KMS-11 (cell line): ENCODE data around the gene ZNF543.

Experiments used
- H2AFZ ChIP-seq: fragments of 200-600 bp; sonication (generic); 2 replicates; pipeline ENCODE4 v1.6.1; 2016; ENCODE audit warnings: antibody characterized with exemption, mixed run types, low read depth
- H3K27ac ChIP-seq: fragments of 200-600 bp; sonication (generic); 2 replicates; pipeline ENCODE4 v1.6.1; 2016; ENCODE audit warnings: mild to moderate bottlenecking, mixed run types
- H3K27me3 ChIP-seq: fragments of 200-600 bp; sonication (generic); 2 replicates; pipeline ENCODE4 v1.6.1; 2017; ENCODE audit warnings: mild to moderate bottlenecking, low read depth, mixed run types, moderate library complexity; ENCODE audit not compliant: insufficient read depth
- H3K36me3 ChIP-seq: fragments of 200-600 bp; sonication (generic); 2 replicates; pipeline ENCODE4 v1.6.1; 2017; ENCODE audit warnings: mild to moderate bottlenecking, mixed run types; ENCODE audit not compliant: insufficient read depth
- H3K4me1 ChIP-seq: fragments of 200-600 bp; sonication (generic); 2 replicates; pipeline ENCODE4 v1.6.1; 2016; ENCODE audit warnings: mild to moderate bottlenecking, low read depth, mixed run types; ENCODE audit not compliant: poor library complexity, severe bottlenecking
- H3K4me2 ChIP-seq: fragments of 200-600 bp; sonication (generic); 2 replicates; pipeline ENCODE4 v1.7.0; 2016; ENCODE audit warnings: mild to moderate bottlenecking, mixed run types
- H3K4me3 ChIP-seq: fragments of 200-600 bp; sonication (generic); IDR thresholded peaks from 2 replicates; pipeline ENCODE4 v1.6.1; 2017; ENCODE audit warnings: low read depth, low read length, mixed read lengths; ENCODE audit not compliant: insufficient read depth
- H3K79me2 ChIP-seq: fragments of 200-600 bp; sonication (generic); 2 replicates; pipeline ENCODE4 v1.6.1; 2016; ENCODE audit warnings: low read depth, mixed run types; ENCODE audit not compliant: insufficient read depth
- H3K9ac ChIP-seq: fragments of 200-600 bp; sonication (generic); 2 replicates; pipeline ENCODE4 v1.6.1; 2016; ENCODE audit warnings: mild to moderate bottlenecking, mixed run types
- H4K20me1 ChIP-seq: fragments of 200-600 bp; sonication (generic); 2 replicates; pipeline ENCODE4 v1.6.1; 2016; ENCODE audit warnings: mild to moderate bottlenecking, mixed run types; ENCODE audit not compliant: insufficient read depth
- TF ChIP-seq, protein P1 (sequence below): fragments of 200-600 bp; sonication (generic); conservative IDR thresholded peaks from 2 replicates; pipeline ENCODE4 v1.6.1; 2017; ENCODE audit warnings: low read depth, mild to moderate bottlenecking, antibody characterized with exemption, low read length, moderate library complexity, mixed read lengths

ZNF543 gene

DNA sequence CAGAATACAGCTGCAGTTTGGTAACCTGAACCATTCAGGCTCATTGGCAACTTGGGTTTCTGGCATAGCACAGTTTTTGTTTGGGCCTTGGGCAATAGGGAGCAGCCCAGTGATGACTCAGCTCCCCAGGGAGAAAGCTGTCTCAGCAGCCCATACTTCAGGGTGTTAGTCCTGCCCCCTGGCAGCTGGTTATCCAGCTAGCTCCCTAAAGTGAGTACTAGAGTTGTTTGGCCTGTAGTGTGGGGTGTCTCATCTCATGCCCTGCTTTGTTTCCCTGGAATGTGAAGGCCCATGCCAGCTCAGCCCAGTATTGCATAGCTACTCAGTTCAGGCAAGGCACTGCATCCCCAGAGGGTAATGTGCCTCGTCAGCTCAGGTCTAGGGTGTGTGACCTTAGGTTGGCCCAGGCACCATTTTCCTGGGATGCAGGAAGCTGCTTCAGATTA is 18.2 kb upstream of the ZNF543 start:
- no peak overlapping the region for H3K4me2 ChIP-seq
- no peak overlapping the region for H3K27ac ChIP-seq
- no peak overlapping the region for H3K9ac ChIP-seq

DNA sequence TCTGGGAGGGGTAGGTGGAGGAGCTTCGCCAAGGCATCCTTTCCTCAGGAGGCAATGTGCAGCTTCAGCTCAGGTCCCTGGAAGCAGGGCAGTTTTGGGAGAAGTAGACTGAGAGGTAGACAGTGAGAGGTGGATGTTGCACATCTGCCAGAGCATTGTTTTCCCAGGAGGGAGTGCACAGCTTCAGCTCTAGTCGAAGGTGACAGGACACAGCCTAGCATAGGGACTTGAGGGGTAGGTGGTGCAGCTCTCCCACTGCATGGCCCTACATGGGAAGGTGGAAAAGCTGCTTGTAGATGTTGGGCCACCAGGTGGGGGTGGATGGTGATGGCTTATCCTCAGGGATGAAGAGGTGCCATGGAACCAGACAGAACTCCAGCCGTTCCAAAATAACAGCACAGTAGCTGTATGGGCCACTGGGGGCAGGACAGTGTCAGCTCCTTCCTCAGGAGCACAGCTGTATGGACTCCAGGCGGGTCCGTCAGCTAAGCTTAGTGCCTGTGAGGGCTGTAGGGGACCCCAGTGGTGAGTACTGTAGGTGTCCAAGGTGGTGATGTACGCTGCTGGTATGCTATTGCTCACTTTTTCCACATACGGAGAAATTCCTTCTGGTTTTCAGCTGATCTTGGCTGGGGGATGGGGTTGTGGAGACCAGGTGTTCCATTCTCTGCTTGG is 17.4 kb upstream of the ZNF543 start:
- H3K27ac ChIP-seq, result no peak overlapping the region
- TF ChIP-seq, protein P1, sequence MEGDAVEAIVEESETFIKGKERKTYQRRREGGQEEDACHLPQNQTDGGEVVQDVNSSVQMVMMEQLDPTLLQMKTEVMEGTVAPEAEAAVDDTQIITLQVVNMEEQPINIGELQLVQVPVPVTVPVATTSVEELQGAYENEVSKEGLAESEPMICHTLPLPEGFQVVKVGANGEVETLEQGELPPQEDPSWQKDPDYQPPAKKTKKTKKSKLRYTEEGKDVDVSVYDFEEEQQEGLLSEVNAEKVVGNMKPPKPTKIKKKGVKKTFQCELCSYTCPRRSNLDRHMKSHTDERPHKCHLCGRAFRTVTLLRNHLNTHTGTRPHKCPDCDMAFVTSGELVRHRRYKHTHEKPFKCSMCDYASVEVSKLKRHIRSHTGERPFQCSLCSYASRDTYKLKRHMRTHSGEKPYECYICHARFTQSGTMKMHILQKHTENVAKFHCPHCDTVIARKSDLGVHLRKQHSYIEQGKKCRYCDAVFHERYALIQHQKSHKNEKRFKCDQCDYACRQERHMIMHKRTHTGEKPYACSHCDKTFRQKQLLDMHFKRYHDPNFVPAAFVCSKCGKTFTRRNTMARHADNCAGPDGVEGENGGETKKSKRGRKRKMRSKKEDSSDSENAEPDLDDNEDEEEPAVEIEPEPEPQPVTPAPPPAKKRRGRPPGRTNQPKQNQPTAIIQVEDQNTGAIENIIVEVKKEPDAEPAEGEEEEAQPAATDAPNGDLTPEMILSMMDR, result no peak
- 0 out of 2 replicates have a peak, but pooled peaks cover 2% of the 10 kb centered on the region for H4K20me1 ChIP-seq
- no peak overlapping the region for H2AFZ ChIP-seq
- no peaks in the 10 kb centered on the region for H3K27me3 ChIP-seq
- no peaks in the 10 kb centered on the region for H3K4me1 ChIP-seq
- H3K9ac ChIP-seq, result no peak overlapping the region
- peaks cover 8% of the 10 kb centered on the region; the same call in 1 of the 2 replicates for H3K36me3 ChIP-seq
- peaks cover 4% of the 10 kb centered on the region; the same call in 1 of the 2 replicates for H3K79me2 ChIP-seq
- H3K4me2 ChIP-seq, result no peak overlapping the region
- H3K4me3 ChIP-seq, result no peak overlapping the region

More for the DNA sequence above, 18.2 kb upstream of the ZNF543 start:
- peaks cover 6% of the 10 kb centered on the region; the same call in 1 of the 2 replicates for H3K79me2 ChIP-seq
- H2AFZ ChIP-seq, result no peak overlapping the region
- TF ChIP-seq, protein P1, result no peak
- H3K36me3 ChIP-seq, result peaks cover 8% of the 10 kb centered on the region; the same call in 1 of the 2 replicates
- 0 out of 2 replicates have a peak, but pooled peaks cover 4% of the 10 kb centered on the region for H4K20me1 ChIP-seq
- no peaks in the 10 kb centered on the region for H3K27me3 ChIP-seq
- H3K4me1 ChIP-seq, result no peaks in the 10 kb centered on the region
- no peak overlapping the region for H3K4me3 ChIP-seq

DNA sequence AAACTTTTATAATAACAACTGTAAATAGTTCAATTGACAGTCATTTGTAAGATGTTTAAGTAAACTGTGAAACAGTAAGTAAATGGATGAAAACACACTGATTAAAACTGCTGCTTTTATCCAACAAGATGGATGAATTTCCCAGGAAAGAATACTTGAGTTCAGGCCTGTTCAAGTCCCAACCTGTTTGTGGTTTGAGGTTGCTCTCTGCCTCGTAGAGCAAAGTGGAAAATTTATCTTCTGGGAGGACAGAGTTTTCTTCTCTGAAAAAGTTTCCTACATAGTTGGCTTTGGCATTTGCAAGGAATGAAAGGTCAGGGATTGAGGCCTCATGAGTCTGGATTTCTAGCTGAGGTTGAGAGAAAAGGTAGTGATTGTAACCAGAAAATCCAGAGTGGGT is 15.2 kb upstream of the ZNF543 start:
- no peak overlapping the region for H2AFZ ChIP-seq
- no peak overlapping the region for H3K4me2 ChIP-seq
- H3K36me3 ChIP-seq, result no peaks in the 10 kb centered on the region; the same call in 1 of the 2 replicates
- no peaks in the 10 kb centered on the region for H3K79me2 ChIP-seq
- H4K20me1 ChIP-seq, result no peaks in the 10 kb centered on the region
- no peaks in the 10 kb centered on the region for H3K4me1 ChIP-seq
- no peak overlapping the region for H3K27ac ChIP-seq
- no peaks in the 10 kb centered on the region for H3K27me3 ChIP-seq
- TF ChIP-seq, protein P1, result no peak
- no peak overlapping the region for H3K4me3 ChIP-seq
- H3K9ac ChIP-seq, result no peak overlapping the region

DNA sequence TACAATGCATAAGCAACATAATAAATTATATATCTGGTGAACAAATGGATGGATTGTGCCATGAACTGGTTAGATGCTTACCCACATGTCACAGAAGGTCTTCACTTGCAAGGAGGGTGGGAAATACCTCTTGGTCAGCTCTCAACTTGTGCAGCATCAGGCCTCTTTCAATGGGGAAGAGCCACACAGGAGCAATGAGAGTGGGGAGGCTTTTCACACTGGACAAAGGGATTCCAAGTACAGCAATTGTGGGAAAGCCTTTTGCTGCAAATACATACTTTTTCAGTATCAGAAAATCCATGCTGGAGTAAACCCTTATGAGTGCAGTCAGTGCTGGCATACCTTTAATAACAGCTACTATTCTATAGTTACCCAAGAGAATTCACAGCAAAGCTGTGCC is 11.8 kb upstream of the ZNF543 start:
- Histone ChIP-seq H2AFZ (no peak overlapping the region), H3K36me3 (no peaks in the 10 kb centered on the region; the same call in 1 of the 2 replicates), H4K20me1 (no peaks in the 10 kb centered on the region), H3K4me3 (no peak overlapping the region), H3K9ac (no peak overlapping the region), H3K27ac (no peak overlapping the region), H3K4me2 (no peak overlapping the region), H3K4me1 (no peaks in the 10 kb centered on the region), H3K79me2 (no peaks in the 10 kb centered on the region), H3K27me3 (no peaks in the 10 kb centered on the region)
- TF ChIP-seq, protein P1, result no peak
